Memory B cell (primary cell): ENCODE measurements around the gene TAF12.
"Not testable (repeated sequence)": the region's sequence is repeated elsewhere in the genome, so short reads cannot be mapped to it uniquely, and the experiment has no call there.

Experiments used
- ATAC-seq: fragments of 150-1000 bp; cut with Tn5 transposase; 2 replicates; pipeline ENCODE4 v1.10.0; 2021; ENCODE audit warnings: low read depth, mild to moderate bottlenecking, moderate library complexity
- DNase-seq, 2 donors: peaks; one replicate each; pipeline ENCODE4 v3.0.0; 2022; ENCODE audit warnings: low spot score in 2 of 2
- H3K27ac Mint-ChIP-seq: one replicate; pipeline ENCODE4 v1.8.0; 2022; ENCODE audit warnings: mild to moderate bottlenecking, moderate library complexity, mixed read lengths
- H3K27me3 Mint-ChIP-seq: one replicate; pipeline ENCODE4 v1.8.0; 2022; ENCODE audit warnings: mixed read lengths
- H3K36me3 Mint-ChIP-seq: one replicate; pipeline ENCODE4 v1.8.0; 2022; ENCODE audit warnings: mild to moderate bottlenecking, mixed read lengths
- H3K4me1 Mint-ChIP-seq: one replicate; pipeline ENCODE4 v1.8.0; 2022; ENCODE audit warnings: mixed read lengths
- H3K4me3 Mint-ChIP-seq: one replicate; pipeline ENCODE4 v1.8.0; 2022; ENCODE audit warnings: mild to moderate bottlenecking, moderate library complexity, mixed read lengths
- H3K9me3 Mint-ChIP-seq: one replicate; pipeline ENCODE4 v1.8.0; 2022; ENCODE audit warnings: mixed read lengths

Gene TAF12

DNA sequence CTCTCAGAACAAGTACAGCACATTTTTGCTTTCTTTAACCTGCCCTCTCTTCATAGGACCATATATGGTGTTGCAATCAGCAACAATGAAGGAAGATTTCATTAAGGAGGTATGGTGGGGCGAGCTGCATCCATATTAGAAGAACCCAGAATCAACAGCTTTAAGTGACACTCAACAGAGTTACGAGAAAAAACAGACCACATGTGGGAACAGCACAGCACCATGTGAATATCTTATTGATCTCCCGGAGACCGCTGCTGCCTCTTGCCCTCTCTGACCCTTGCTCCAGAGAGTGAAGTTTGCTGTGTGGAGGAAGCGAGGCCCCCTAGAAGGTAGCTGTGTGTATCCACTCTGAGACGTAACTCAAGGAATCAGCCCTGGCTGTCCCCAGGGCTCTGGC is 37.9 kb downstream of the TAF12 start:
- Mint-ChIP-seq H3K27ac (no peak overlapping the region), H3K27me3 (no peaks in the 10 kb centered on the region)
- no peak for ATAC-seq

DNA sequence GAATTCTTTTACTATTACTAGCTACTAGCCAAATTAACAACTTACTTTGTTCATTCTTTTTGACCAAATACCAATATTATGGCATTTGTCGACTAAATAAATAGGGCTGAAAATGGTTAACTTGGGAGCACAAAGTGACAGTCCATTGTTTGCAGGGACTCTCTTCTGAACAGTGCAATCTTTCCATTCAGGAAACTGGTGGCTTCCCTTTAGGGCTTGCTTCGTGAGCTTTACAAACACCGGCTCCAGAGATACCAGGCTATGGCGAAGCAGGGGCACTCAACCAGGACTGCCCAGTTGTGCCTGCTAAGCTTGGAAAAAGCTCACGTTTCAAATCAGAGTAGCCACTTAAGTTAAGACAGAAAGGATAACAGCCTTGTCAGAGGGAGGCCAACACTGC is 38.5 kb downstream of the TAF12 start:
- no peak for ATAC-seq
- Mint-ChIP-seq H3K27ac (no peak overlapping the region), H3K27me3 (no peaks in the 10 kb centered on the region), H3K9me3 (no peaks in the 10 kb centered on the region), H3K36me3 (peaks cover 7% of the 10 kb centered on the region), H3K4me3 (no peak overlapping the region), H3K4me1 (no peaks in the 10 kb centered on the region)
- DNase-seq: no peak

More for the DNA sequence above, 37.9 kb downstream of the TAF12 start:
- DNase-seq: no peak
- Mint-ChIP-seq H3K36me3 (peaks cover 9% of the 10 kb centered on the region), H3K4me1 (no peaks in the 10 kb centered on the region), H3K4me3 (no peak overlapping the region), H3K9me3 (no peaks in the 10 kb centered on the region)

DNA sequence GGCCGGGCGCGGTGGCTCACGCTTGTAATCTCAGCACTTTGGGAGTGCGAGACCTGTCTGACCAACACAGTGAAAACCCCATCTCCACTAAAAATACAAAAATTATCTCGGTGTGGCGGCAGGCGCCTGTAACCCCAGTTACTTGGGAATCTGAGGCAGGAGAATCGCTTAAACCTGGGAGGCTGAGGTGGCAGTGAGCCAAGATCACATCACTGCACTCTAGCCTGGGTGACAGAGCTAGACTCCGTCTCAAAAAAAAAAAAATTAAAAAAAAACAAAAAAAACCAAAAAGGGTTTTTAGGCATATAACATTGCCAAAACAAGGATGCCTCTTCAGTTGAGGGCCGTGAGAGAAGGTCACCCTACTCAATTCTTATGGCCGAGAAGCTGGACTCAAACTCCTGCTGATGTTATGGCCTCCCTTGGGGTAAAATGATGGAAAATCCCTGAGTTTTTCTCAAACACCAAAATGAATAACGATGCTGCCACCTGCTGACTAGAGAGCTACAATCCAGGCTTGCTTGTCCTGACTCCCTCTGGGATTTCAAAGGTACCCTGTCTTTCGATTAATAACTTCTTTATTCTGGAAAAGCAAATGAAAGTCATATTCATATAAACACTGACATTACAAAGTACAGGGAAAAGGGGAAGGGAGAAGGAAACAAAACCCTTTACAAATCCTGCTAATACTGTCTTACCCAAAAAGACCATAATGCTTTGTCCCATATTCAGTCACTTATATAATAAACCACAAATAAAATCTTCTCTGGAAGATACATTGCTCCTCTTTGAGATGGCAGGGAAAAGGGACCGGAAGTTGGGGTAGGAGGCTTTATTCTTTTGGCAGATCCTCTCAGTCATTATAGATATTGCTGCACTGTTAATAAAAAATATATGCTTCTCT is 40.1 kb downstream of the TAF12 start:
- H3K4me1 Mint-ChIP-seq: no peaks in the 10 kb centered on the region
- peak in 1 of 2 donors; percentile 14 for DNase-seq
- ATAC-seq: peak; percentile 39
- no peak overlapping the region for H3K27ac Mint-ChIP-seq
- H3K9me3 Mint-ChIP-seq: no peaks in the 10 kb centered on the region
- H3K27me3 Mint-ChIP-seq: no peaks in the 10 kb centered on the region
- no peak overlapping the region for H3K4me3 Mint-ChIP-seq
- peaks cover 9% of the 10 kb centered on the region for H3K36me3 Mint-ChIP-seq

DNA sequence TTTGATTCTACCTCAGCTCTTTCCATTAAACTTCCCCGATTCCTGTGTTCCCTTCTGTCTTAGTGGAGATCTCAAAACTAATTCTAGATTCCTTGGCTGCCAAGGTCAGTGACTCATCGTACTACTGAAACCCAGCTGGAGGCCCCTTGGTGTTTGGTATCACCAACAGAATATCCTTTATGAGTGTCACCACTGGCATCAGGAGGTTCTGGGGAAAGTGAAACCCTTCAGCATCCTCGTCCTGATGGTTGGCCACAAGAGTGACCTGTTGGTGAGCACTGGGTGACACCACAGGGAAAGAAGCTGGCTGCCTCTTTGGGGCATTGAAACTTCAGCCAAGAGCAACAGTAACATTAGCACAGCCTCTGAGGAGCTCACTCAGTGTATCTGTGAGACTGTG is 41.2 kb downstream of the TAF12 start:
- DNase-seq: no peak
- H3K27ac Mint-ChIP-seq: no peak overlapping the region
- no peak for ATAC-seq
- H3K9me3 Mint-ChIP-seq: no peaks in the 10 kb centered on the region
- H3K4me1 Mint-ChIP-seq: no peaks in the 10 kb centered on the region
- H3K27me3 Mint-ChIP-seq: no peaks in the 10 kb centered on the region
- H3K4me3 Mint-ChIP-seq: no peak overlapping the region
- peaks cover 9% of the 10 kb centered on the region for H3K36me3 Mint-ChIP-seq

DNA sequence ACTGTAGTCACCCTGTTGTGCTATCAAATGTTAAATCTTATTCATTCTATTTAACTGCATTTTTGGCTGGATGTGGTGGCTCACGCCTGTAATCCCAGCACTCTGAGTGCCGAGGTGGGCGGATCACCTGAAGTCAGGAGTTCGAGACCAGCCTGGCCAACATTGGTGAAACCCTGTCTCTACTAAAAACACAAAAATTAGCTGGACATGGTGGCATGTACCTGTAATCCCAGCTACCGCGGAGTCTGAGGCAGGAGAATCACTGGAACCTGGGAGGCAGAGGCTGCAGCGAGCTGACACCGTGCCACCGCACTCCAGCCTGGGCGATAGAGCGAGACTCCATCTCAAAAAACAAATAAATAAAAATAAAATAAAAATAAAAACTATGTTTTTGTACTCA is 46.6 kb downstream of the TAF12 start:
- DNase-seq, ATAC-seq, H3K36me3 Mint-ChIP-seq: not testable (repeated sequence)

DNA sequence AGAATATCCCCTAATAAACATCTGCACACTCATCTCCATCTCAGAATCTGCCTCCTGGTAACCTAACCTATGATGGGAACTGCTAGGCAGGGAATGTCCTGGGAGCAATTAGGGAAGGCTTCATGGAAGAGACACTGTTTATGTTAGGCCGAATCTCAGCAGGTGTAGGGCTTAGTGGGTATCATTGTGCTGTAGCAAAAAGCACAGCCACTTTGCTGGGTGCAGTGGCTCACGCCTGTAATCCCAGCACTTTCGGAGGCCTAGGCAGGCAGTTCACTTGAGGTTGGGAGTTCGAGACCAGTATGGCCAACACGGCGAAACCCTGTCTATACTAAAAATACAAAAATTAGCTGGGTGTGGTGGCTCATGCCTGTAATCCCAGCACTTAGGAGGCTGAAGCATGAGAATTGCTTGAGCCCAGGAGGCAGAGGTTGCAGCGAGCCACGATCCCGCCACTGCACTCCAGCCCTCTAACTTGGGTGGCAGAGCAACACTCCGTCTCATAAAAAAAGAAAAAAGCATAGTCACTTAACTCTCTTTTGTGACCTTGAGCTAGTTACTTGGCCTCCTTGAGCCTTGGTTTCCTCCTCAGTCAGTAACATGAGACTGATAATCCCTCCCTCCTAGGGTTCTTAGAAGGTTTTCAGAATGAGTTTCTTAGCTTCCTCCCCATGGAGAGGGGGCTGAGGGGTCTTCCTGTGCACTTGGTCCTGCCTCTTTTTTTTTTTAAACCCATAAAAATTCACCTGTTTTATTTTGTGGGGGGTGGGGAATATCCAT is 47.3 kb downstream of the TAF12 start:
- no peak overlapping the region for H3K4me3 Mint-ChIP-seq
- ATAC-seq: no peak
- H3K9me3 Mint-ChIP-seq: no peaks in the 10 kb centered on the region
- H3K36me3 Mint-ChIP-seq: peaks cover 8% of the 10 kb centered on the region
- peaks cover 3% of the 10 kb centered on the region for H3K4me1 Mint-ChIP-seq
- H3K27me3 Mint-ChIP-seq: peaks cover 4% of the 10 kb centered on the region
- no peak overlapping the region for H3K27ac Mint-ChIP-seq
- DNase-seq: no peak

More for the DNA sequence above, 46.6 kb downstream of the TAF12 start:
- not testable (repeated sequence) for H3K27ac Mint-ChIP-seq, H3K4me3 Mint-ChIP-seq, H3K9me3 Mint-ChIP-seq, H3K4me1 Mint-ChIP-seq, H3K27me3 Mint-ChIP-seq

DNA sequence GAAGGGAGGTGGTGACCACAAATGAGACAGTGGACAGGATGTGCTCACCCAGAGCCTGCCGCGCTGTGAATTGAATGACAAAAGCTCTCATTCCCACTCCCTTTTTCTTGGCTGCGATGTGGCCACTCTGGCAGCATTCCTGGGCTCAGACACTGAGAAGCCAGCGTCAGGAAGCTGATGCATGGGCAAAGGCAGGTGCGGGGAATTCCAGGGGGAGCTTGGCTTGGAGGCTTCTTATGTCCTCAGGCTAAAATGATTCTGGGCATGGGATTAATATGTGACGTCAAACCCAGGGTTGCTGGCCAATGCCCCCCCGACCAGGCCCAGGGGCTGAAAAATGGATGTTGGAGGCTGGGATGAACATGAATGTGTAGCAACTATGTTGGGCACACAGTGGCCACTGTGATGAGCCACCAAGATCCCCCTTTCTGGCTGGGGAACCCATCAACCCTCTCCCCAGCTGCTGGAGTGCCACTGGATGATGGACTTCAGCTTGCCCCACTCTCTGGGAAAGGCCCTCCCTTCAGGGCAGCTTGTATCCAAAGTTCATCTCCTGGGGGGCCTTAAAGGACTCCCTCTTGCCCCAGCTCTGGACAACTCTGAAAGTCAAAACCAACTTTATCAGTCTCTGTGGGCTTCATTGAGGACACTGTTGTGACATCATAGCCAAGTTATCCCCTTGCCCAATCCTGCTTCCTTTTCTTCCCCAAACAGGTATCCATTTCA is 48.0 kb downstream of the TAF12 start:
- not testable (repeated sequence) for H3K36me3 Mint-ChIP-seq, H3K27ac Mint-ChIP-seq, ATAC-seq, DNase-seq, H3K9me3 Mint-ChIP-seq, H3K4me3 Mint-ChIP-seq, H3K4me1 Mint-ChIP-seq, H3K27me3 Mint-ChIP-seq

DNA sequence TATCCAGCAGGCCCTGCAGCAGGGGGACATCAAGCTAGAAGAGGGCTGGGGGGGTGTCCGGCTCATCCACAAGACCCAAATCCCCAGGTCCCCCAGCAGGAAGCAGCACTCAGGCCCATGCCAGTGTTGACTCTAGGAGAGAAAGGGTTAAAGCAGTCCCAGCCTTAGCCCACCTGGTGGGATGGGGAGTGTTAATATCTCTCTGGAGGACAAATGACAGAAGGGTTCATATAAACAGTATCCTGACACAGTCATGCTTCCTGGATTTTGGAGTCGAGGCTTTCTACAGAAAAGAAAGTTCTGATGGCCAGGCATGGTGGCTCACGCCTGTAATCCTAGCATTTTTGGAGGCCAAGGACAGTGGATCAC is 48.9 kb downstream of the TAF12 start:
- not testable (repeated sequence) for H3K4me3 Mint-ChIP-seq, H3K4me1 Mint-ChIP-seq, H3K36me3 Mint-ChIP-seq, H3K9me3 Mint-ChIP-seq, DNase-seq, H3K27me3 Mint-ChIP-seq, H3K27ac Mint-ChIP-seq, ATAC-seq

DNA sequence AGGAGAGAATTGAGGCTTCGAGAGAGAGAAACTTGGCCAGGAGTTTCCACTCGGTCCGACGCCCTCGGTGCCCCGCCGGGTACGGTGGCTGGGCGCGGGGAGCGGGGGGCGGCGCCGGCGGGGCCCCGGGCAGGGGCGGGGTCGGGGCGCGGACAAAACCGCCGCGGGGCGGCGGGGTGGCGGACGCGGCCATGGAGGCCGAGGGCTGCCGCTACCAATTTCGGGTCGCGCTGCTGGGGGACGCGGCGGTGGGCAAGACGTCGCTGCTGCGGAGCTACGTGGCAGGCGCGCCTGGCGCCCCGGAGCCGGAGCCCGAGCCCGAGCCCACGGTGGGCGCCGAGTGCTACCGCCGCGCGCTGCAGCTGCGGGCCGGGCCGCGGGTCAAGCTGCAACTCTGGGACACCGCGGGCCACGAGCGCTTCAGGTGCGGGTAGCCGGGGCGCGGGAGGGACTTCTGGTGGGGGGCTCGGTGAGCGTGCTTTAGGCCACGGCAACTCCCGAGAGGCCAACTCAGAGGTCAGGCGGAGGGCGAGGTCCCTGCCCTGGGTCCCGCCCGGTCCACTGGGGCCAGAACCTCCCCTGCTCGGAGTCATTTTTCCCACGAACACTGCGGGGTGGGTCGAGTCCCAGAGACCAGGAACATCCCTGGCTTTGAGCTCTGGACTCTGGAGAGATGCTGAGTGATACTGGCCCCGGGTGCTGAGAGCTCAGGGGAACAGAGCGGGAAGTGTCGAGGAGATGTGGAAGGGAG is 50.4 kb downstream of the TAF12 start:
- Mint-ChIP-seq H3K36me3 (peaks cover 2% of the 10 kb centered on the region), H3K27ac (no peak overlapping the region), H3K4me3 (peak overlapping the region; percentile 92), H3K4me1 (peaks cover 3% of the 10 kb centered on the region), H3K27me3 (peaks cover 4% of the 10 kb centered on the region), H3K9me3 (no peaks in the 10 kb centered on the region)
- ATAC-seq (peak; percentile 64), DNase-seq (peak in 1 of 2 donors; percentile 23)

DNA sequence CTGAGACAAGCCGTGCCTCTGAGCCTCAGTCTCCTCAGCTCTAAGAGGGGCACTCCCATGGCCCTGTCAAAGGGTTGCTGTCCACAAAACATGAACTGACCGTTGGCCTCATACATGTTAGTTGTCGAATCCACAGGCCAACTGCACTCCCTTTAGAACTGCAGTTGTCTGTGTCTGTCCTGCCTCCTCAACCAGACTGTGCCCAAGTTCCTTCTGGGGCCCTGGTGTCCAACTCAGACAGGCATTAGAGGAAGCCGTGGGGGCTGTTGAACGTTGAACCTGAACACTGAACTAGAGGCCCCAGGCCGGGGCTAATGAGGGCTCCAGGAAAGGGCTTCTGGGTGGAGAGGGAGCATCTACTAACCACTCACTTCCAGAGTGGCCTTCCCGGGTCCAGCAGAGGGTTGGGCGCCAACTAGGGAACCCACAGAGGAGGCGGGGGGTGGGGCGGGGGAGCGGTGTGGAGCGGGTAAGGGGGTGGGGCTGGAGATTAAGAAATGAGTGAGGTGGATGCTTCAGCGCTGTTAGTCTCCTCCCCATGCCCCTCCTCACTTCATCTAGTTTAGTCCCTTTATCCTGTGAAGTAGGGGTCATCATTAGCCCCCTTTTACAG is 51.1 kb downstream of the TAF12 start, which contains the start of gene RAB42:
Gene RAB42, plus strand, starts transcription at position 558 of the 613 bp plus-strand sequence. CDS start 247 bp downstream, outside the sequence.
- no peaks in the 10 kb centered on the region for H3K9me3 Mint-ChIP-seq
- H3K36me3 Mint-ChIP-seq: peaks cover 2% of the 10 kb centered on the region
- peak; percentile 62 for ATAC-seq
- H3K27ac Mint-ChIP-seq: no peak within 1 kb of the TSS
- DNase-seq: peak in 1 of 2 donors; percentile 14
- peak within 1 kb of the TSS; percentile 92 for H3K4me3 Mint-ChIP-seq
- H3K4me1 Mint-ChIP-seq: peaks cover 9% of the 10 kb centered on the region
- peaks cover 4% of the 10 kb centered on the region for H3K27me3 Mint-ChIP-seq

DNA sequence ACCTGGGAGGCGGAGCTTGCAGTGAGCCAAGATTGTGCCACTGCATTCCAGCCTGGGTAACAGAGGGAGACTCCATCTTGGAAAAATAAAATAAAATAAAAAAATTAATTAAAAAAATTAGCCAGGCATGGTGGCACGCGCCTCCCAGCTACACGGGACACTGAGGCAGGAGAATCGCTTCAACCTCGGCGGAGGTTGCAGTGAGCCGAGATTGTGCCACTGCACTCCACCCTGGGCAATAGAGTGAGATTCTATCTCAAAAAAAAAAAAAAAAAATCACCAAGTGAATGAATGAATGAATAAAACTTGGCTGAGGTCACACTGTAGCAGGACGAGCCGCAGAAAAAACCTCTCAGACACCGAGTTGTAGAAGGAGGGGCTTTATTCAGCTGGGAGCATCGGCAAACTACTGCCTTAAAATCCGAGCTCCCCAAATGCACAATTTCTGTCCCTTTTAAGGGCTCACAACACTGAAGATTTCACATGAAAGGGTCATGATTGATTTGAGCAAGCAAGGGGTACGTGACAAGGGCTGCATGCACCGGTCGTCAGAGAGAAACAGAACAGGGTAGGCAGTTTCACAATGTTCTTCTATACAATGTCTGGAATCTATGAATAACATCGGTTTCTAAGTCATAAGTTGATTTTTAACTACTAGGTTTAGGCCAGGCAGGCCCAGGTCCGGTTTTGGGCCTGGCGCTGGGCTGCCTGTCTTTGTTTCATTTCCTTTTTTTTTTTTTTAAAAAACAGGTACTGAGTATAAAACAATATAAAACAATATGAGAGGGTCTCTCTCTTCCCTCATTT is 56.1 kb downstream of the TAF12 start:
- not testable (repeated sequence) for H3K9me3 Mint-ChIP-seq, DNase-seq

DNA sequence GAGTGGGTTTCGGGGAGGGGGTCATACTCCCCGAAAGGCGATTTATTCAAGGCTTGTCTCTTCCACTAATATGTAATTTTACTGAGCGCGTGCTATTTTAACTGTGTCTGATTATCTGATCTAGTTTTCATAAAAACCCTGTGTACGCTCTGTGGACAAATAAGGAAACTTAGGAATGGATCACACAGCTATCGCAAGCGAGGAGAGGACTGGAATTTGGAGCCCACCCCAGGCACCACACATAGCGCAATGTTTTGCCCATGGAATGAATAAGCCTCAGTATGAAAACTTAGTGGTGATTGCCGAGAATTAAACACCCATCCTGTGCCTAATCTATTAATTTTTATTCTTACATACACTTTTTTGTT is 60.6 kb downstream of the TAF12 start:
- Mint-ChIP-seq H3K4me1 (peaks cover 32% of the 10 kb centered on the region), H3K36me3 (peaks cover 19% of the 10 kb centered on the region)

More for the DNA sequence above, 56.1 kb downstream of the TAF12 start:
- H3K4me1 Mint-ChIP-seq: peaks cover 12% of the 10 kb centered on the region
- not testable (repeated sequence) for H3K4me3 Mint-ChIP-seq, H3K27me3 Mint-ChIP-seq, H3K36me3 Mint-ChIP-seq, H3K27ac Mint-ChIP-seq, ATAC-seq

More for the DNA sequence above, 60.6 kb downstream of the TAF12 start:
- H3K9me3 Mint-ChIP-seq: no peaks in the 10 kb centered on the region
- peak overlapping the region; percentile 89 for H3K27ac Mint-ChIP-seq
- DNase-seq: no peak
- ATAC-seq: no peak
- no peaks in the 10 kb centered on the region for H3K27me3 Mint-ChIP-seq
- H3K4me3 Mint-ChIP-seq: peak overlapping the region; percentile 95
